Activated naive CD8-positive, alpha-beta T cell treated with anti-CD3 and anti-CD28 coated beads for 36 hours (primary cell): Measurements from ENCODE around the gene EXD3. TPM values are rescaled to one million over a fixed set of nuclear protein-coding genes. Genes with fewer than 3 reads are reported as not detected.
"Not testable (repeated sequence)": the region's sequence is repeated elsewhere in the genome, so short reads cannot be mapped to it uniquely, and the experiment has no call there.

Source experiments
- DNase-seq: peaks from one replicate; pipeline ENCODE4 v3.0.0; 2021
- H3K27ac Mint-ChIP-seq: one replicate; pipeline ENCODE4 v1.8.0; 2022; ENCODE audit warnings: mild to moderate bottlenecking, moderate library complexity, mixed read lengths
- H3K27me3 Mint-ChIP-seq: one replicate; pipeline ENCODE4 v1.8.0; 2022; ENCODE audit warnings: mild to moderate bottlenecking, mixed read lengths
- H3K36me3 Mint-ChIP-seq: one replicate; pipeline ENCODE4 v1.8.0; 2021; ENCODE audit warnings: mild to moderate bottlenecking, mixed read lengths
- H3K4me1 Mint-ChIP-seq: one replicate; pipeline ENCODE4 v1.8.0; 2021; ENCODE audit warnings: mixed read lengths
- H3K4me3 Mint-ChIP-seq: one replicate; pipeline ENCODE4 v1.8.0; 2022; ENCODE audit warnings: mild to moderate bottlenecking, moderate library complexity, mixed read lengths
- H3K9me3 Mint-ChIP-seq: one replicate; pipeline ENCODE4 v1.8.0; 2022; ENCODE audit warnings: mixed read lengths
- total RNA-seq, 2 experiments: library from RNA; stranded (reverse); gene quantifications; one replicate each; pipeline ENCODE4 v1.2.3, GENCODE V29; 2021

EXD3 gene
- total RNA-seq, 2 experiments from 2014 or later, result 3.6 to 4.2 TPM

DNA sequence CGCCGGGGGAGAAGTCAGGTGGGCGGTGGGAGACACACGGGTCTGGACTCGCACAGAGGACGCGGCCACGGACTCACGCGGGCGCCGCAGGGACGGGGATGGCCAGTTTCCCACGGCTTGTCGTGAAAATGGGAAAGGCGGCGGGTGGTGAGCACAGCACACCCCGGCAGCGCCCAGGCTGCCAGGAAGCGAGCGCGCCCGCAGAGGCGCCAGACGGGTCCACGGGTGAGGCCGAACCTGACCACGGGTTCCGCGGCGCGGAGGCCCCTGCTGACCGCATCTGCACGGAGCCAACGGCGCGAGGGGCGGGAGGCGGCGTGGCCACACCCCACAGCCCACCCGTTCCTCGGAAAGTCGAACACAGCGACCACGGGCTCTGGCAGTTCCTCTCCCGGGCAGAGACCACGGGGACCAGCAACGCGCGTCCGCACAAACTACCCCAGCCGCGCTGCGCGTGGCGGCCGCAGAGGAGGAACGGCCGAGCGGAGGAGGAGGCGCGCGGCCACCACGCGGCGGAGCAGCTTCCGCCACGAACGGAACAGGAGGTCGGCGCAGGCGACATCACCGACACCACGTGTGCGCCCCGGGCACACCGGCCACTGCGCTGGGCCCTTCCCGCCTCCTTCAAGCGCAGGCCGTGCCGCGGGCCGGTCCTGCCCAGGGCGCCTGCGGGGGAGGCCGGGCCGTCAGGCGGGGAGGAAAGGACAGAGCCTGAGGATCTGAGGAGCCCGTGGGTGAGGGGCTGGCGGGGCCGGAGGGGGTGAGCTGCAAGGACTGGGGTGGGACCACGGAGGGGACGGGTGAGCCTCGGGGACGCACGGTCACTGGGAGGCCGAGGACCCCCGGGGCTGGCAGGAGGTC is 5.6 kb downstream of the EXD3 start:
- no peak for DNase-seq
- Mint-ChIP-seq H3K9me3 (no peaks in the 10 kb centered on the region), H3K36me3 (peaks cover 2% of the 10 kb centered on the region), H3K27ac (peak overlapping the region; percentile 66), H3K4me1 (peaks cover 9% of the 10 kb centered on the region), H3K4me3 (peak overlapping the region; percentile 67), H3K27me3 (no peaks in the 10 kb centered on the region)

DNA sequence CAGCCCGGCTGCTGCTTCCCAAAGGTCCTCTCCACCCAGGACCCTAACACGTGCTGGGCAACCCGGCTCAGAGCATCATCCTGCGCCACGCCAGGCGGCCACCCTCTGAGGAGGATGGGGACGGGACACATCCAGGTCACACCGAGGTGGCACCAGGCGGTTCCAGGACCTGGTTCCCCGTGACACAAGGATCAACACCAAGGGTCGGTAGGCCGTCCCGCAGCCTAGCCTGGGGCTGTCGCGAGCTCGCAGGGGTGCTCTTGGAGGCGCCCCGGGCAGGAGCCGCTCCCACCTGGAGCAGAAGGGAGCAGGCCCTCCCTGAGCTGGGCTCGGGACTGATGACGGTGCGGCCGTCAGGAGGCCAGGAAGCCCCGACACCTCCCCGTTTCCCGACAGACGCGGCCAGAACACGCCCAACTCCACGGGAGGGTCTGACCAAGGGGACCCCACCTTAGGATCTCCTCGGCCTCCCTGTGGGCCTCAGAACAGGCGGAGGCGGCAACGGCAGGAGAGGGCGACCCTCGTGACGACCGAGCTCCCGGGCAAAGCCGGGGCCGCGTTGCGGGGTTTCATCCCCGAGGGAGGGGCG is 6.3 kb downstream of the EXD3 start:
- Mint-ChIP-seq H3K4me3 (no peak overlapping the region), H3K9me3 (no peaks in the 10 kb centered on the region), H3K4me1 (peaks cover 2% of the 10 kb centered on the region), H3K27me3 (no peaks in the 10 kb centered on the region), H3K27ac (no peak overlapping the region), H3K36me3 (peaks cover 2% of the 10 kb centered on the region)
- no peak for DNase-seq

DNA sequence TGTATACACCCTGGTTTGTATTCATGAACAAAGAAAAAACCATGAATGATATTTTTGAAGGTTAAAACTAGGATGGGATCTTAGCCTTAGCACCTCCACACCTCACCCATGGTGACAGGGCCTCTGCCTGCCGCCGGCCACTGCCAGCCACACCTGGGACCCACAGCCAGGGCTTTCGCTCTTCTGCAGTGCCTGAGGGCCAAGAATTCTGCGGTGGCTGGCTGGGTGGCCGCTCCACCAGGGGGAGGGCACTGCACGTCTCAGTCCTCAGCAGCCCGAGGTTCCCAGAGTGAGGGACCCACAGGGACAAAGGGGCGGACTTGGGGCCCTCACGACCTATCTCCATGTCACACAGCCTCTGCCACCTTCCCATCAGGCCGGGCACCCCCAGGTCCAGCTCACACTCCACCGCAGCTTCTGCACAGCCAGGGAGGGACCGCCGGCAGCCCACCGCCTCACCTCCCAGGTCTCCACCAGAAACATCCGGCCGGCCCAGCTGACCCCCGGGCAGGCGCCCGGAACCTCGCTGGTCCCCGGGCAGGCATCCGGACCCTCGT is 6.9 kb downstream of the EXD3 start:
- peaks cover 2% of the 10 kb centered on the region for H3K36me3 Mint-ChIP-seq
- no peak overlapping the region for H3K27ac Mint-ChIP-seq
- DNase-seq, result no peak
- H3K9me3 Mint-ChIP-seq, result no peaks in the 10 kb centered on the region
- no peaks in the 10 kb centered on the region for H3K27me3 Mint-ChIP-seq
- no peak overlapping the region for H3K4me3 Mint-ChIP-seq
- H3K4me1 Mint-ChIP-seq, result peaks cover 2% of the 10 kb centered on the region

DNA sequence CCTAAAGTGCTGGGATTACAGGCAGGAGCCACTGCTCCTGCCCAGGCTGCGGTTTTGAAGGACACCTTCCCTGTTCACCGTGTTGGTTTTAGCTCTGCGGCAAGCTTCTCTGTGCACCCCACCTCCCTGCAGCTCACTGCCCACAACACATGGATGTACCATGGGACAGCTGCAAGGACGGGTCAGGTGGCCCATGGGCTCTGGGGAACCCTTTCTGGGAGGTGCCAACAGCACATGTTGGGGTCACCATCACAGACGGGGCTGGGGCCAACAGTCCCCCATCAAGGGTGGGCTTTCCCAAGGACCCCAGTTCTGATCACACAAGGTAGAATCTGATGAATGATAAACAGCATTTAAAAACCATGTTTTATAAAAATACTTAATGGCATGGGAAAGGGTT is 7.5 kb downstream of the EXD3 start:
- Mint-ChIP-seq H3K36me3 (peaks cover 2% of the 10 kb centered on the region), H3K4me1 (peaks cover 2% of the 10 kb centered on the region), H3K9me3 (no peaks in the 10 kb centered on the region), H3K27me3 (no peaks in the 10 kb centered on the region), H3K27ac (no peak overlapping the region), H3K4me3 (no peak overlapping the region)
- no peak for DNase-seq

DNA sequence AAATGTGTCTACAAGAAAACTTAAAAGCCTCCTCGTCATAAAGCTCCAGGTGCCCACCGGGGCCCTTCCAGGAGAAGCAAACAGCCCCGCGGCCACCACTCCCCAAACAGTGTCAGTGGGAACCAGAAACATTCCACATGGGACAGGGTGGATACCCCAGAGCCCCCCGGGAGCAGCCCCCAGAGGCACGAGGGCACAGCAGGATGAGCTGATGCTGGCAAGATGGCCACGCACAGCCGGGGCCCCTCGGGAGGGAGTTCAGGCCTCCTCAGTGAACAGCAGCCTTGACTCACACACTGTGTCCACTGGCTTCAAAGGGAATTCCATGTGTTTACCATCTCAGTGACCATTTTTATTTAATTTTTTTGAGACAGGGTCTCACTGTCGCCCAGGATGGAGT is 10.5 kb downstream of the EXD3 start:
- Mint-ChIP-seq H3K27ac (no peak overlapping the region), H3K9me3 (no peaks in the 10 kb centered on the region), H3K36me3 (peaks cover 2% of the 10 kb centered on the region), H3K4me3 (no peak overlapping the region), H3K27me3 (no peaks in the 10 kb centered on the region), H3K4me1 (peaks cover 2% of the 10 kb centered on the region)
- no peak for DNase-seq

DNA sequence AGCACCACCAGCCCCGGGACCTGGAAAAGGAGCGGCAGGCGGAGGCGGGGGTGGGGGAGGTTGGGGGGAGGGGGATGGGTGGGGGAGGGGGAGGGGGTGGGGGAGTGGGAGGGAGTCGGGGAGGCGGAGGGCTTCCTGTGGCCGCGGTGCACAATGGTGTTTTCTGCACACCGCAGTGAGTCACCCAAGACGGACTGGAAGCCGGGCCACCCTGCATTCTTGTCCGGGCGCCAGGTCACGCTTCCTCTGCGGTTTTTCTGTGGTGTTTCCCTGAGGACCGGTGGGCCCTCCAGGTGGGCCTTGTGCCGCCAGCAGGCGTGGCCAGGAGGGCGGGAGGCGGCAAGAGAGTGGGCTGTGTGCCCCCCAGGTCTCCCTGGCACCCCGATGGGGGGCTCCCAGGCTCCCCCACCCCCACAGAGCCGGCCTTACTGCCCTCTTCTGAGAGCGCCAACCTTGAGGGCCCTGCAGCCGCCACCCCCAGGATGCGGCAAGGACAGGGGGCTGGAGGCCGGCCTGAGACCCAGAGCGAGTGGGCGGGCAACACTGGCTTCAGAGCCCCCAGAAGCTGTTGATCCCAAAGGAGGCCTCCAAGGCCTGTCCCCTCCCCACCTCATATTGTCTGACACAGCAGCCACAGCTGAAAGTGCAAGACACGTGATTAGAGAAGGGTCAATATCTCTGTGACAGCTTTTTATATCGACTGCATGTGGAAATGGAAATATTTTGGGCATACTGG is 11.1 kb downstream of the EXD3 start:
- H3K4me3 Mint-ChIP-seq, result no peak overlapping the region
- no peak overlapping the region for H3K27ac Mint-ChIP-seq
- DNase-seq, result peak; percentile 64
- H3K9me3 Mint-ChIP-seq, result no peaks in the 10 kb centered on the region
- peaks cover 2% of the 10 kb centered on the region for H3K36me3 Mint-ChIP-seq
- H3K27me3 Mint-ChIP-seq, result no peaks in the 10 kb centered on the region
- peaks cover 2% of the 10 kb centered on the region for H3K4me1 Mint-ChIP-seq

DNA sequence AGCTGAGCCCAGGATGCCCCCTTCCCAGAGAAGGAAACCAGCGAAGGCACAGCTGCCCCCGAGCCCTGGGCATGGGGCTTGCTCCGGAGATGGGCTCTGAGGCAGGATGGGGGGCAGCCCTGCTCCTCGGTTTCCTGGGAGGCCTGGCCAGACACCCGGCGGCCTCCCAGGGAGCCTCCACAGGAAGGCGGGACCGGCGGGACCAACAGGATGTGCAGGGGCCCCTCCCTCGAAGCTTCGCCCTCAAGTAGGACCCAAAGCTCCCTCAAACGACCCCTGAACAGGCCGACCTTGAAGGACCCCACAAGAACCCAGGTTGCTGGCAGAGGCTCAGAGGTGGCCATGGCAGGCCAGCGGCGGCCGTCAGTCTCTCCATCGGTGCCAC is 11.7 kb downstream of the EXD3 start:
- Mint-ChIP-seq H3K4me3 (no peak overlapping the region), H3K9me3 (no peaks in the 10 kb centered on the region)

DNA sequence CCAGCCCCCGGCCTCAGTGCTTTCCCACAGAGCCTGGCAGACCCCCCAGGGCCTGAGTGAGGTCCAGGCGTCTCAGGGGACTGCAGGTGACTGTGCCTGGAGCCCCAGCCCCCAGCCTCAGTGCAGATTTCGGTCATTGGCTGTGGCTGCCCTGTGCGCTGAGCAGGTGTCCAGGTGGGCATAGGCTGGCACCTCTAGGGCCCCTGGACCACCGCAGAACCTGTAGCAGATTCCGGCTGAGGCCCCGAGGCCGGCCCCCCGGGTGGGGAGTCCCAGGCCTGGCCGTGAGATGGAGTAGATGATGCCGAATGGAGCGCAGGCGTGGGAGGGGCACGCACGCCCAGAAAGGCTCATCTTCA is 12.1 kb downstream of the EXD3 start:
- Mint-ChIP-seq H3K9me3 (no peaks in the 10 kb centered on the region), H3K4me1 (peaks cover 2% of the 10 kb centered on the region), H3K27me3 (peaks cover 5% of the 10 kb centered on the region), H3K4me3 (no peak overlapping the region), H3K36me3 (peaks cover 2% of the 10 kb centered on the region), H3K27ac (no peak overlapping the region)
- DNase-seq, result no peak

More for the DNA sequence above, 11.7 kb downstream of the EXD3 start:
- peaks cover 1% of the 10 kb centered on the region for H3K27me3 Mint-ChIP-seq
- H3K4me1 Mint-ChIP-seq, result peaks cover 2% of the 10 kb centered on the region
- DNase-seq, result no peak
- peaks cover 2% of the 10 kb centered on the region for H3K36me3 Mint-ChIP-seq
- no peak overlapping the region for H3K27ac Mint-ChIP-seq

DNA sequence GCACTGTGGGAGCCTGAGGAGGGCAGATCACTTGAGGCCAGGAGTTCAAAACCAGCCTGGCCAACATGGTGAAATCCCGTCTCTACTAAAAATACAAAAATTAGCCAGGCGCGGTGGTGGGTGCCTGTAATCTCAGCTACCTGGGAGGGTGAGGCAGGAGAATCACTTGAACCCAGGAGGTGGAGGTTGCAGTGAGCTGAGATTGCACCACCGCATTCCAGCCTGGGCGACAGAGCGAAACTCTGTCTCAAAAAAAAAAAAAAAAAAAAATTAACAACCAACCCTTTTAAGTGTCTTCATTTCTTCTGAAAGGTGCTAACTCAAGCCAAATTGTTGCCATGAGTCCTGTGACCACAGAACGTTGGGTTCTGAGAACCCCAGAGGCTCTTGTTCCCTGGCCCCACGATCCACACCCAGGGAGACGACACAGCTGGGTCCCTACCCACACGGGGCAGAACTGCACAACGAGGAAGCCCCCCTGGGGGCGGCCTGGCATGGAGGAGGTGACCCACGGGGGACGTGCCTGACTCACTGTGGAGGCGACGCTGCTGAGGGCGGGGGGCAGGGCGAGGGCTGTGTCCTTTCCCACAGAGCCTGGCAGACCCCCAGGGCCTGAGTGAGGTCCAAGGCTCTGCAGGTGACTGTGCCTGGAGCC is 12.6 kb downstream of the EXD3 start:
- H3K4me1 Mint-ChIP-seq, H3K36me3 Mint-ChIP-seq, H3K27me3 Mint-ChIP-seq, H3K4me3 Mint-ChIP-seq, H3K27ac Mint-ChIP-seq, H3K9me3 Mint-ChIP-seq, DNase-seq: not testable (repeated sequence)

DNA sequence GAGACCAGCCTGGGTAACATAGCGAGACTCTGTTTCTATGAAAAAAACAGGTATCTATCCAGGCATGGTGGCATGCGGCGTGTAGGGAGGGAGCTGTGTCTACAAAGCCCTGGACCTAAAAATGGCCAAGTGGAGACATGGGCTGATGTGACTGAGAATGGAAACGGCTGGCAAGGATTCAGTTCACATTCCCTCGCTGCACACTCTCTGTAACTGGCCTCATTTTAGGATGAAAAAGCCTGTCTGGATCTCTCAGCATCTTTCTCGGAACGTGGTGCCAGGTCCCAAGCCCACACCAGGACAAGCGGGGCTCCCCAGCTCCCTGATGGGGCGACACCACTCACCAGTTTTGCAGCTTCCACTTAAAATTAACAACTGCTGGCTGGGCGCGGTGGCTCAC is 13.4 kb downstream of the EXD3 start:
- DNase-seq, result no peak
- H3K4me3 Mint-ChIP-seq, result no peak overlapping the region
- H3K9me3 Mint-ChIP-seq, result no peaks in the 10 kb centered on the region
- peaks cover 6% of the 10 kb centered on the region for H3K27me3 Mint-ChIP-seq
- peaks cover 2% of the 10 kb centered on the region for H3K4me1 Mint-ChIP-seq
- no peak overlapping the region for H3K27ac Mint-ChIP-seq
- H3K36me3 Mint-ChIP-seq, result peaks cover 1% of the 10 kb centered on the region

DNA sequence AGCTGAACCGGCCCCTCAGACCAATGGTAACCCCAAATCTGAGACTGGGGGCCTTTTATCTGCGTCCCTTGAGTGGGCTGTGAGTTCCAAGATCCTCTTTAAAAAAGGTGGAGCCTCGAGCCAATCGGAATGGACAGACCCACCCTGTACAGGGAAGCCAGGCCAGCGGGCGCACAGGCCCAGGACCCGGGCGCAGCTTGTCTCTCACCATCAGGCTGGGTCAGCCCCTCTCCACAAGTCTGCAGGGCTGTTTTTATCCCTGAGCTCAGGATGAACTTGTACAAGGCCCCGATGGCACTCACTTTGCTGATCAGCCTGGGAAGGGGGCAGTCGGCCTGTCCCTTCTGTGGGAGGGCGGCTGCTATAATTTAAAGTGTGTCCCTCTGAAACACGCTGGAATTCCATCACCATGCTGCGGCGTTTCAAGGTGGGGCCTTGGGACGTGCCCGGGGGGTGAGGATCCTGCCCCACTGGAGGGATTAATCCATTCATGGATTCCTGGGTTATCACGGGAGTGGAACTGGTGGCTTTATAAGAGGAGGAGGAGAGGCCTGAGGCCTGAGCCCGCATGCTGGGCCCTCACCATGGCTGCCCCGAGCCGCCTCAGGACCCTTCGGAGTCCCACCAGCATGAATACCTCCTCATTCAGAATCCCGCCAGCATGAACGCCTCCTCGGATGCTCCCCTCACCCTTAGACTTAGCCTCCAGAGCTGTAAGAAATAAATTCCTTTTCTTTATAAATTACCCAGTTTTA is 14.1 kb downstream of the EXD3 start:
- Mint-ChIP-seq H3K4me3 (no peak overlapping the region), H3K36me3 (no peaks in the 10 kb centered on the region), H3K27me3 (peaks cover 6% of the 10 kb centered on the region), H3K4me1 (peaks cover 2% of the 10 kb centered on the region), H3K9me3 (no peaks in the 10 kb centered on the region), H3K27ac (no peak overlapping the region)
- no peak for DNase-seq

DNA sequence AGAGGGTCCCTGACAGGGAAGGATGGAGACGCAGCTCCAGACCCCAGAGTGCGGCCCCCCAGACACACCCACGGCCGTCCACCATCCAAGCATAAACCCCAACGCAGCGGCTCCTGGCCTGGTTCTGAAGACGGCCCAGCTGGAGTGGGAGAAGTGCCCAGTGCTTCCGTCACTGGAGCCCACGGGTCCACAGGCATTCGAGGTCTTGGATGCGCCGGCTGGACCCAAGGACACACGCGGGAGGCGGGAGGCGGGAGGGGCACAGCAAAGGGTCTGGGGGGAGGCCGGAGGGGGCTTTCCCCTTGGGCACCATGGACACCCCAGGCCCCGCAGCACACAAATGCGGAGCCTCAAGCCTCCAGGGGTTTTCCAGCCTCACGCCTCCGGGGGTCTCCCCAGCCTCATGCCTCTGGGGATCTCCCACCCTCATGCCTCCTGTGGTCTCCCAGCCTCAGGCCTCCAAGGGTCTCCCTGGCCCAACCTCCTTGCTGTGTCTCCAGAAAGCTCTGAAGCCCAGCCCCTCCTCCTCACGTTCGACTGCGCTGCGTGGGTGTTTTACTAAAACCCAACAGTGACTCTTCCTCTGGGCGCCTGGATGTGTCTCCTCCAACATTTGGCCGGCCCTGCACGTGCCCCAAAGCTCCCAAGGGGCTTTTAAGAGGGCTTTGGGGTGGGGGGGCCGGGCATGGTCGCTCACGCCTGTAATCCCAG is 15.2 kb downstream of the EXD3 start:
- Mint-ChIP-seq H3K4me1 (no peaks in the 10 kb centered on the region), H3K27ac (no peak overlapping the region), H3K9me3 (no peaks in the 10 kb centered on the region), H3K27me3 (peaks cover 6% of the 10 kb centered on the region), H3K4me3 (no peak overlapping the region), H3K36me3 (no peaks in the 10 kb centered on the region)
- no peak for DNase-seq

DNA sequence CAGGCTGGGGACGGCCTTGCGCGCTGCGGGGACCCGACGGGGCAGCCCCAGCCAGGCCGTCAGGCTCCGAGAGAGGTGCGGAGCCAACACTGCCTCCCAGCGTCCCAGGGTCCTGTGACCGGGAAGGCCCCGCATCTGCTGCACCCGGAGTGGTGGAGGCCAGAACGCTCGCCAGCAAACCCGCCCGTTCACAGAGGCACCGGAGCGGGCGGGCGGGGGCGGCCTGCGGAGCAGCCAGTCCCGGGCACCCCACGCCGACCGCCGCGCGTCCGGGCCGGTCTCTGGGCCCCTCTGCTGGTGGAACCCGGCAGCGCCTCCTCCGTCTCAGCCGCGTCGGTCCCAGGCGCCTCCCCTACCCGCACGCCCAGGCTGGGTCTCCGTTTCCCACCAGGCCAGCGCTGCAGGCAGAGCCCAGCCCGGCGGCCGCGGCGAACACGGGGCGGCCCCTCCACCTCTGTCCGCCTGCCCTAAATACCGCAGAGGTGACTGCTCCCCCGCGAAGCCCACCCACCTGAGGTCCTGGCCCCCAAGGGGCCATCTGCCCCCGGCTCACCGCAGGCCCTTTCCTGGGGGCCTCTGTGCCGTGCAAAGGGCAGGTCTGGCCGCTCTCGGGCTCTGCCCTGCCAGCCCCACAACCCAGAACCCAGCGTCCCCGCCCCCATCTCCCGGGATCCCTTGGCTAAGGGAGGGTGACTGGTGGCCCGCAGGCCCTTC is 15.9 kb downstream of the EXD3 start:
- Mint-ChIP-seq H3K4me3 (no peak overlapping the region), H3K36me3 (peaks cover 6% of the 10 kb centered on the region), H3K27ac (no peak overlapping the region), H3K4me1 (no peaks in the 10 kb centered on the region), H3K9me3 (no peaks in the 10 kb centered on the region), H3K27me3 (peaks cover 6% of the 10 kb centered on the region)
- peak; percentile 78 for DNase-seq
